ENCODE measurements around the gene YEATS4. TPM values are rescaled to one million over a fixed set of nuclear protein-coding genes. Genes with fewer than 3 reads are reported as not detected.

The YEATS4 gene
- total RNA-seq, 1 experiment from 2014 or later: 20.9 TPM

DNA sequence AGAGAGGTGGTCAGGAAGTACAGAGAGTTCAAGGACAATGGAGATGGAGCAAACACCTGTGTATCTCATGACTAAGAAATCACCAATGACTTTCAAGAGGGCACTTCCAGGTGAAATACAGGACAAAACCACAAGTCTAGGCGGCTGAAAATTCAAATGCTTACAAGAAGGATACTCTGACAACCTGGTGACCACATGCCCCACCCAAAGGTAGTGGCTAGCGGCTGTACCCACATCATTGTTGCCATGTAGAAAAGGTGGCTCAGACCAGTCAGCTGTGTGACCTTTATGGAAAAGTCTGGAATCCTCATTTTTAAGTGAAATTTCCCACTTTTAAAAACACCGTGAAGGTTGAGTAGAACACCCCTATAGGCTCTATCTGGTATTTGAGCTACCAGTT lies 62.0 kb downstream of the YEATS4 start:
- no TSS peak for BruUV-seq (replicated peaks)
- Histone ChIP-seq H3K27ac (ENCODE audit: low read length) (no peak overlapping the region), H3K27me3 (ENCODE audit: control insufficient read depth, insufficient read depth, low read length) (no peaks in the 10 kb centered on the region), H3K9me3 (ENCODE audit: control insufficient read depth, insufficient read depth, low read depth, low read length) (no peaks in the 10 kb centered on the region), H3K36me3 (ENCODE audit: control insufficient read depth, insufficient read depth, low read length) (no peaks in the 10 kb centered on the region), H3K4me3 (ENCODE audit: low read depth in 2 of 2, low read length in 2 of 2) (no peak overlapping the region), H3K4me1 (ENCODE audit: control insufficient read depth, insufficient read depth, low read length) (no peaks in the 10 kb centered on the region)
- ATAC-seq (no peak), DNase-seq (ENCODE audit: low read depth, low spot score) (no peak)
- TF ChIP-seq, protein P1, sequence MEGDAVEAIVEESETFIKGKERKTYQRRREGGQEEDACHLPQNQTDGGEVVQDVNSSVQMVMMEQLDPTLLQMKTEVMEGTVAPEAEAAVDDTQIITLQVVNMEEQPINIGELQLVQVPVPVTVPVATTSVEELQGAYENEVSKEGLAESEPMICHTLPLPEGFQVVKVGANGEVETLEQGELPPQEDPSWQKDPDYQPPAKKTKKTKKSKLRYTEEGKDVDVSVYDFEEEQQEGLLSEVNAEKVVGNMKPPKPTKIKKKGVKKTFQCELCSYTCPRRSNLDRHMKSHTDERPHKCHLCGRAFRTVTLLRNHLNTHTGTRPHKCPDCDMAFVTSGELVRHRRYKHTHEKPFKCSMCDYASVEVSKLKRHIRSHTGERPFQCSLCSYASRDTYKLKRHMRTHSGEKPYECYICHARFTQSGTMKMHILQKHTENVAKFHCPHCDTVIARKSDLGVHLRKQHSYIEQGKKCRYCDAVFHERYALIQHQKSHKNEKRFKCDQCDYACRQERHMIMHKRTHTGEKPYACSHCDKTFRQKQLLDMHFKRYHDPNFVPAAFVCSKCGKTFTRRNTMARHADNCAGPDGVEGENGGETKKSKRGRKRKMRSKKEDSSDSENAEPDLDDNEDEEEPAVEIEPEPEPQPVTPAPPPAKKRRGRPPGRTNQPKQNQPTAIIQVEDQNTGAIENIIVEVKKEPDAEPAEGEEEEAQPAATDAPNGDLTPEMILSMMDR (IDR thresholded peaks at IDR 0.05): no peak
- no peak for TF ChIP-seq SIN3A (IDR thresholded peaks at IDR 0.05; ENCODE audit: borderline replicate concordance, insufficient read depth, low read depth, low read length)
- TF ChIP-seq REST (IDR thresholded peaks at IDR 0.05; ENCODE audit: insufficient read depth in 1 of 2, low read depth in 2 of 2, low read length in 1 of 2): no peak
- no peak for TF ChIP-seq POLR2AphosphoS5 (IDR thresholded peaks at IDR 0.05; ENCODE audit: low read depth, low read length)
- no peak for TF ChIP-seq TCF7L2 (IDR thresholded peaks at IDR 0.05; ENCODE audit: low read depth, low read length)
- intact Hi-C loops (cut with micrococcal nuclease; ENCODE audit: unreplicated experiment): no loop called here
- ChIA-PET CTCF (no interaction called here), POLR2A (no interaction called here)
- in situ Hi-C loops (cut with HindIII; ENCODE audit: low pct_unique_long_range_greater_than_20kb, low sequenced_read_pairs): no loop called here

GRCh38 chr12:69423037-69423905 lies 63.7 kb downstream of the YEATS4 start:
- Histone ChIP-seq H3K4me3 (ENCODE audit: low read depth in 2 of 2, low read length in 2 of 2) (no peak overlapping the region), H3K36me3 (ENCODE audit: control insufficient read depth, insufficient read depth, low read length) (no peaks in the 10 kb centered on the region), H3K27me3 (ENCODE audit: control insufficient read depth, insufficient read depth, low read length) (no peaks in the 10 kb centered on the region), H3K9me3 (ENCODE audit: control insufficient read depth, insufficient read depth, low read depth, low read length) (no peaks in the 10 kb centered on the region), H3K4me1 (ENCODE audit: control insufficient read depth, insufficient read depth, low read length) (no peaks in the 10 kb centered on the region), H3K27ac (ENCODE audit: low read length) (no peak overlapping the region)
- intact Hi-C loops (cut with micrococcal nuclease; ENCODE audit: unreplicated experiment) (no loop called here), in situ Hi-C loops (cut with HindIII; ENCODE audit: low pct_unique_long_range_greater_than_20kb, low sequenced_read_pairs) (no loop called here)
- TF ChIP-seq REST (IDR thresholded peaks at IDR 0.05; ENCODE audit: insufficient read depth in 1 of 2, low read depth in 2 of 2, low read length in 1 of 2) (no peak), POLR2AphosphoS5 (IDR thresholded peaks at IDR 0.05; ENCODE audit: low read depth, low read length) (no peak), TCF7L2 (IDR thresholded peaks at IDR 0.05; ENCODE audit: low read depth, low read length) (no peak), SIN3A (IDR thresholded peaks at IDR 0.05; ENCODE audit: borderline replicate concordance, insufficient read depth, low read depth, low read length) (no peak)
- TF ChIP-seq, protein P1 (IDR thresholded peaks at IDR 0.05): no peak
- DNase-seq (ENCODE audit: low read depth, low spot score) (no peak), ATAC-seq (no peak)
- POLR2A ChIA-PET: no interaction called here
- BruUV-seq (replicated peaks): no TSS peak
- CTCF ChIA-PET: no interaction called here

Measured in Panc1 (cell line).